Hematopoietic multipotent progenitor cell treated with erythropoietin and hydrocortisone succinate and interleukin-3 and kit ligand, for 15 days (in vitro differentiated cells): ENCODE results near the gene GRID2IP.

Experiments used
- DNase-seq: peaks from one replicate; pipeline ENCODE4 v3.0.0-alpha.2; 2015; ENCODE audit warnings: low spot score

GRID2IP gene

DNA sequence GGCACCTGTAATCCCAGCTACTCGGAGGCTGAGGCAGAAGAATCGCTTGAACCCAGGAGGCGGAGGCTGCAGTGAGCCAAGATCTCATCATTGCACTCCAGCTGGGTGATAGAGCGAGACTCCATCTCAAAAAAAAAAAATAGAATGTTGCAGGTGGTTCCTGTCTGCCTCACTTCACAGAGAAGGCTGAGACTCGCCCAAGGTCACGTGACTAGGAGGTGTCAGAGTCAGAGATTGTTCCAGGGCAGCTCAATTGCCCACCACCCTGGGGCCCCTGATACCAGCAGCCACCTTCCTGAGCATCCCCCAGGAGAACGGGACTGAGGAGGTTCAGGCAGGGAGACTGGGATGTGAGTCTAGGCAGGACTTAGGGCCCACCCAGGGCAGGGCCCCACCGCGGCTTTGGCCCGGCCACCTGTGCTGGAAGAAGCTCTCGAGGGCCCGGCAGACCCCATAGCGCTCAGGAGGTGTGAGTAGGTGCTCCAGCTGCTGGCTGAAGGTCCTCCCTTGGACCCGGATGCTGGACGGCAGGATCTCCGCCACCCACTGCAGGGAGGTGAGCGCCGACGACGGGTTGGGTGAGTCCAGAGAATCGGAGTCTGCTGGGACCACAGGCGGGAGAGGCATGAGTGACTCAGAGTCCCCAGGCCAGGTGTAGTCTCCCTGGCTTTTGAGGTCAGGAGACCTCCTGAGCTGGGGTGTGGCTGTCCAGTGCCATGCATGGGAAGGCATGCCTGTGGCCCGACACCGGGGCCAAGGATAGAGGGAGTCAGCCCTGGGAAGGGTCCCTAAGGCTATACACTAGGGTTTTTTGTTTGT, 30.9 kb downstream of the GRID2IP start:
- no peak for DNase-seq

DNA sequence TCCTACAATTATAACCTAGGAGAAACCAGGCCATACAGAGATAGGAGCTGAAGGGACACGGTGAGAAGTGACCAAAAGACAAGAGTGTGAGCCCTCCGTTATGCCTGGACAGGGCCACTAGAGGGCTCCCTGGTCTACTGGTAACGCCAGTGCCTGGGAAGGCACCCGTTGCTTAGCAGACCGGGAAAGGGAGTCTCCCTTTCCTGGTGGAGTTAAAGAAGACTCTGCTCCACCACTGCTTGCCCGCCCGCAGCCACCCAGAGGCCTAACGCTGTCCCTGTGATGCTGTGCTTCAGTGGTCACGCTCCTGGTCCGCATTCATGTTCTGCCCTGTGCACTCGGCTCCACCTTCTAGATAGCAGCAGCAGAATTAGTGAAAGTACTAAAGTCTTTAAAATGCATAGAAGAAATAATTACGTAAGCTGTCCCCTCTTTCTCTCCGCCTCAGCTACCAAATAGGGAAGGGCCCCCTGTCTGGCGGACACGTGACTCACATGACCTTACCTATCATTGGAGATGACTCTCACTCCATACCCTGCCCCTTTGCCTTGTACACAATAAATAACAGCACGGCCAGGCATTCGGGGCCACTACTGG, 34.8 kb downstream of the GRID2IP start:
- peak; percentile 74 for DNase-seq

DNA sequence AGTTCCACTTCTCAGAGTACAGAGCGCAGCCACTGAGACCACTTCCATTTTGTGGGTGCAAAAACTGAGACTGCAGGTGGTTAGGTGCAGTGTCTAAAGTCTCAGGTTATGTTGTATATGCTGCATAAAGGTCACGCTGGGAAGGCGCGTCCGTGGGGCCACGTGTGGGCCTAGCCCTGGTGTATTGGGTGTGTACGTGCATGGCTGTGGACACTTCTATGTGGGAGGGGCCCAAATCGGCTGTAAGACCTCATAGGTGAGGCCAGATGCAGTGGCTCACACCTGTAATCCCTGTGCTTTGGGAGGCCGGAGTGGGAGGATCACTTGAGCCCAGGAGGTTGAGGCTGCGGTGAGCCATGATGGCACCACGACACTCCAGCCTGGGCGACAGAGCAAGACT, 37.7 kb downstream of the GRID2IP start:
- DNase-seq, result no peak

DNA sequence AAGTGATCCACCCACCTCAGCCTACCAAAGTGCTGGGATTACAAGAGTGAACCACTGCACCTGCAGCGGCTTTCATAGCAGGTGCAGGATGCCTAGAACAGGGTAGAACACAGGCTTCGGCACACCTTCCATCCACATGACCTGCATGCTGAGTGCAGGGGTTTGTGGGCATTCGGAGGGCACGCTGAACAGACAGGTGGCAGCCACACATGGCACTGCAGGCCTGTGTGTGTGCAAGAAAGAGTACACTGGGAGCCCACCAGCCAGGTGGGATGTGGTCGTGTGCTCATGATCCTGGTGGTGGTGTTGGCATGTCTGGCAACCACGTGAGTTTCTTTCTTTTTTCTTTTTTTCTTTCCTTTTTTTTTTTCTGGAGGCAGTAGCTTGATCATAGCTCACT, 38.4 kb downstream of the GRID2IP start:
- DNase-seq, result no peak

DNA sequence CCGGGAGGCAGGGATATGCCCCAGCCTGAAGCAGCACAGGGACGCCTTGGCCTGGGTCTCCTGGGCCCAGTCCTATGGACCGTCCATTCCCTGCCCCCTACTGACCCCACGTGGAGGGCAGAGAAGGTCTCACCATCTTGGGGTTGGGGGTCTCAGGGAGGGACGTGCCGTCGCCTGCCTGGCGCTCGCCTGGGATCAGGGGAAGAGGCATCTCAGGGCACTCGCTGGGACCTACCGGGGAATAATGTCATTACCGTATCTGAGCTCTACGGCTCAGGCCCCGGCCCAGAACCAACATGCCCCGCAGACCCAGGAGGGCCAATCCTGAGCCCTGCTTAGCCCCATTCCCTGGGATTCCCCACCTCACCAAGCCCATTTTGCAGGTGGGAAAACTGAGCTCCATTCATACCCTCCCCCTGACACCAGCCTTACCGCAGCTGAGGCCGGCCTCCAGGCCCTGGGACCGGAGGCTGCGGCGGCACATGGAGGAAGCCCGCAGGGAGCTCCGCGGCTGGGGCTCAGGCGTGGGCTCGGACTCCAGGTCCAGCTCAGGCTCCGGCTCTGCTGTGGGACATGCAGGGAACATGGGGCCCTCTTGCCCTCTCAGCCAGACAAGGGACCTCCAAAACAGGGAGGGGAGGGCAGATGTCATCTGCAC, 40.7 kb downstream of the GRID2IP start:
- DNase-seq, result no peak

DNA sequence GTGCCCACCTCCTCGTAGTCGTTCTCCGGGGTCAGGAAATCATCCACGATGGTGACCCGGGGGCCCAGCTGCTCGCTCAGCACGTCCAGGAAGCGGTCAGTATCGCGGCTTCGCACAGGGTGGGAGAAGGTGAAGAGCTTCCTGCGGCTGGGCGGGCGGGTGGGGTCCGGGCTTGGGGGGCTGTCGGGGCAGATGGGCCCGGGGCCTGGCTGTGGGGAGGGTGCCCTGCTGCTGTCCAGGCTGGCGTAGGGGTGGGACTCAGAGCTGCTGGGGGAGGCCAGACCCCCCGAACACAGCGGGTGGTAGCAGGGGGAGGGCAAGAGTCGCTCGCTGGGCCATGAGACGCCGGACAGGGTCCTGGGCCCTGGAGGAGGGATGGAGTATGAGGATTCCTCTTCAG, 42.3 kb downstream of the GRID2IP start:
- DNase-seq, result no peak

DNA sequence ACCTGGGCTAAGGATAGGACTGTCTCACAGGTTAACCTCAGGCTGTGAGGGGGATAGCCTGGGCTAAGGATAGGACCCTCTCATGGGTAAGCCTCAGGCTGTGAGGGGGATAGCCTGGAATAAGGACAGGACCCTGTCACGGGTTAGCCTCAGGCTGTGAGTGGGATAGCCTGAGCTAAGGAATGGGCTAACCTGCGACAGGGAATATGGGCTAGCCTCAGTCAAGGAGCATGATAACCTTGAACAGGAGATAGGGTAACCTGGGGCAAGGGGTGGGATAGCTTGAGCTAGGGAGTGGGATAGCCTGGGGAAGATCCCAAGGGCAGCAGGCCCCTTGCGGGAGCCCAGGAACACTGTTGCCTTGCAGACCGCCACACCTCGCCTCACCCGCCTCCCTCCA, 42.7 kb downstream of the GRID2IP start:
- DNase-seq, result no peak

DNA sequence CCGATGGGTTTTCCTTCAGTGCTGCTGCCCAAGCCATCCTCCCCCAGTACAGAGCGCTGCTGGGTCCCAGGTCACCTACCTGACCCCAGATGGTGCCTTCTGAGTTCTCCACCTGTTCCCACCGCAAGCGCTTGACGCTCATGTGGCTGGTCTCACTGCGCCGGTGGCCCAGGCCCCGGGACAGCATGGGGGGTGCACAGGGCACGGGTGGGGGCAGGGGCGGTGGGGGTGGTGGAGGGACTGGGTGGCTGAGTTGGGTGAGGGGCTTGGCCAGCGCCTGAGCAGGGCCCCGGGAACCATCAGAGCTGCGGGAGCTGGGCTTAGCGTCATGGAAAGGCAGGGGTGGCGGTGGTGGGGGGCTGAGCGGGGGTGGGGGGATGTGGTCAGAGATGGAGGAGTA, 43.4 kb downstream of the GRID2IP start:
- DNase-seq, result no peak

DNA sequence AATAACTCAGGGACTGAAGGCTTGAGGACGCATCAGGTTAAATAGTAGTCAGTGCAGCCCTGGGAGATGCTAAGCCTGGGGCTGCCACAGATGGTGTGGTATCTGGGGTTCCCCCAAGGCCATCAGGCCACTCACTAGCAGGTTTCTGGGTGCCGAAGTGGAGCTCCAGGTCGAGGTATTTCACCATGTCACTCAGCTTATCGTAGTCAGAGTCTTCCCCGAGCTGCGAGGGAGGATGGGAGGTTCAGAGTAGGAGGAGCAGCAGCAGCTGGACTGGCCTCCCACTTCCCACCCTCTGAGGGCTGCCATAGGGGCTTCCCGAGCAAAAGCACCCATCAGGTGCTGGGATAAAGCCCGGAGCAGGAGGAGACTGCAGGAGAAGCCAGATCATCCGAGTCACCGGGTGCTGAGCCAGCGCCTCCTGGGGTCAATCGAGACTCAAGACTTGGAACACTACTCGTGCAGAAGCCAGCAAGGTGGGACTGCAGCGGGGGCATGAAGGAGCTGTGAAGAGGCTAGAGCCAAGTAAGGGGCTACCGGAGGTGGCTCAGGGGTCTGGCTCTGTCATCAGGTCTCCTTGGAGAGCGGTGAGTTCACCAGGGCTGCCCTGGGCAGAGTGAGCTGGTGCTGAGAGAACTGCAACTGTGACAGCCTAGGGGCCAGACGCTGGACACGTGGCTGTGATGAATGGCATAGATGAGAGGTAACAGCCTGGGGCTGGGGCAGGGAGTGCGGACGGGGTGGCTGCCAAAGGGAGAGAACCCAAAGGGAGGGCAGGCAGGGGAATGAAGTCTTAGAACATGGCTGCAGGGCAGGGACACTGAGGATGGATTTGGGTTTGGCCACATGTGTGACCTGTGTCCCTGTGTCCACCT, 45.3 kb downstream of the GRID2IP start:
- no peak for DNase-seq

DNA sequence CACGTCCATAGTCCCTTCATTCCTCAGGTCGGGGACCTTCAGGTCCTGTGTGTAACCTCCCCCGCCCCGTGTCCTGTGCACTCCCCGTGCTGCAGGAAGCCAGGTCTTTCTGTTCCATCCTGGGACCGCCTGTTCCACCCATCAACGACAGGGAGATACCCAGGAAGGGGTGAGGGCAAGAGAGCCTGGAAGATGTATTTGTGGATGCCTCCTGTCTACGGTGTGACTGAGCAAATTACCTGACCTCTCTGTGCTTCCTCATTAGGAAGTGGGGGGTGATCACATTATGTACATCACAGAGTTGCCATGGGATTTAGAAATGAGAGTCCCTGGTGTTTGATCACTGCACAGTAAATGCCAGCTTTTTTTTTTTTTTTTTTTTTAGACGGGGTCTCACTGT, 46.3 kb downstream of the GRID2IP start:
- DNase-seq, result no peak

DNA sequence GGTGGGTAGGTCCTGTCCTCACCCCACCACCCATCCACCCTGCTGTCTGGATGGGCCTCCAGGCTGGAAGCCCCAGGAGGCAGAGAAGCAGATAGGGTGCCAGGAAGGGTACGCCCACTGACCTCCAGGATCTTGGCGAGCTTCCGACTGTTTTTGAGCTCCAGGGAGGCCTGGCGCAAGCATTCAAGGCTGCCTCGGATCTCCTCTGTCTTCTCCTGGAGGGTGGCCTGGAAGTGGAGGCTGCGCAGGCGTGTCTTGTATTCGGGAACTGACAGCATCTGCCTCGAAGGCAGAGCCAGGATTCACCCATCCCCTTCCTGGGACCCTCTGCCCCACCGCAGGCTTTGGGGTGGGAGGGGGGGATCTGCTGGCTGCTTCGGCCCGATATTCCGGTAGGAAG, 48.4 kb downstream of the GRID2IP start:
- DNase-seq, result no peak

DNA sequence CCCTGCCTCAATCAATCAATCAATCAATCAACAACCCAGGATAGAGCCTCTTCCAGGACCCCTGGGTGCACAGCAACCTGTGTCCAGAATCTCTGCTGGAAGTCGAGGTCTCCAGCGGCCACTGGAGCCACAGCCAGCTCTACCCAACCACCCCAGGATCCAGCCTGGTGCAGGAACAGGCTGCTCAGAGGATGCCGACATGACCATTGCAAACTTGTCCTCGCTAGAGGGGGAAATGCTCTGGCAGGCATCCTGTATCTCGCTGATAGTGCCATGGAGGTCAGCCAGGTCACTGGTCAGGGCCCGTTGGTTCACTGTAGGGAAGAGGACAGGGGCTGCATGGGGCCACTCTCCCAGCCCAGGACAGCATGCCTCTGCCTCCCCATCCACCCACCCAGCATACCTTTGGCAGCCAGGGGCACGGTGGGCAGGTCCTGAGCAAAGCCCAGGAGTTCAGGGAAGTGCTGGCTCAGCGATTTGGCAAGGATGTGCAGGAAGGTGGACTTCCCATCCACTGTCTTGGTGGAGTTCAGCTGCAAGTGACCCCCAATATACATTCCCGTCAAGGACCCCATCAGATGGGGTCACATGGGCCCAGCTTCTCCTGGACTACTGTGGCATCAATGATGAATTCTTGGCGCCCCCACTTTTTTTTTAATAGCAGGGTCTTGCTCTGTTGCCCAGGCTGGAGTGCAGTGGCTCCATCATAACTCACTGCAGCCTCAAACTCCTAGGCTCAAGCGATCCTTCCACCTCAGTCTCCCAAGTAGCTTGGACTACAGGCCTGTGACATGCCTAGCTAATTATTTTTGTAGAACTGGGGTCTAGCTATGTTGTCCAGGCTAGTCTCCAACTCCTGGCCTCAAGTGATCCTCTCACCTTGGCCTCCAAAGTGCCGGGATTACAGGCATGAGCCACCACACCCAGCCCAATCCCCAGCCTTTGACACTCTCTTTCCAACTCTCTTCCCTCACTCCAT, 49.4 kb downstream of the GRID2IP start:
- no peak for DNase-seq

DNA sequence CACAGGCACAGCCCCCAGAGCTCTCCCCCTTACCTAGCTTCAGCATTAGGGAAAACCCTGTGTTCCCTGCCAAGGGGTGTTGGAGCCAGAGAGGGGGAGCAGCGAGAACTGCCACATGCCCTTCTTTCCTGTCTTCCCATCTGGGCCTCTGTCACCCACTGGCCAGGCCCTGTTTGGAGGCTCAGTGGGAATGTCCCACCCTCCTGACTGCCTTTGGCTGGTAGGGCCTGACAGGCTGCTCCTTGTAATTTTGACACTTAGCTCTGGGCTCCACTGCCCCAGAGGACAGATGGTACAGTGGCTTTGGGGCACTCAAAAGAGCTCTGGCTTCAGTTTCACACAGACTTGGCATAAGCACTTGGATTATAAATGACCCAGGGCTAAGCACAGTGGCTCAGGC, 50.6 kb downstream of the GRID2IP start:
- no peak for DNase-seq

DNA sequence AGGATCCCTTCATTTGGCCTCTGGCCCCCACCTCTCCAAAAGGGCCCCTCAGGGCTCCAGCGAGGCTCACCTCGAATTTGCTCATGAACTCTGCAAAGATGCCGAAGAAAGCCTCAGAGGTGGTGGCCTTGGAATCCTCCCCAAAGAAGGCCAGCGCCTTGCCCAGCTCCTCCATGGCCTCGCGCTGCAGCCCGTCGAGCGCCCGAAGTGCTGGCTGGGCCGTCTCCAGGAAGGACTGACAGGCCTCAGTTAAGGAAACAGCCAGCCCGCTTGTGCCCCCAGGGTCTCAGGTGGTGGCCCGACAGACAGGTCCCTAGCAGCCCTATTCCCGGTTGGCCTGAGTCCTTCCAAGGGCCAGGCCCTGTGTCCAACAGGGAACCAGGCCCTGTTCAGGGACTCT, 53.3 kb downstream of the GRID2IP start:
- DNase-seq, result no peak

DNA sequence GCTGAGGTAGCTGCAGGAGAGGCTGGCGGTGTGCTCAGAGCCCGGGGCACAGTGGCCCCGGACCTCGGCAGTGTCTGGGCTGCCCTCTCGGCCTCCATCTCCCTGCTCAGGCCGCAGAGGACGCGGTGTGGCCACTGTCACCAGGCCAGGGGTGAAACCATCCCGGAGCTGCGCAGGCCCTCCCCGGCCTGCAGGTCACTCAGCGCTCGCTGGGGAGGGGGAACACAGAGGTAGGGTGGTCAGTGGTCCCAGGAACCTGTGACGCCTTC, 53.7 kb downstream of the GRID2IP start:
- DNase-seq, result no peak

DNA sequence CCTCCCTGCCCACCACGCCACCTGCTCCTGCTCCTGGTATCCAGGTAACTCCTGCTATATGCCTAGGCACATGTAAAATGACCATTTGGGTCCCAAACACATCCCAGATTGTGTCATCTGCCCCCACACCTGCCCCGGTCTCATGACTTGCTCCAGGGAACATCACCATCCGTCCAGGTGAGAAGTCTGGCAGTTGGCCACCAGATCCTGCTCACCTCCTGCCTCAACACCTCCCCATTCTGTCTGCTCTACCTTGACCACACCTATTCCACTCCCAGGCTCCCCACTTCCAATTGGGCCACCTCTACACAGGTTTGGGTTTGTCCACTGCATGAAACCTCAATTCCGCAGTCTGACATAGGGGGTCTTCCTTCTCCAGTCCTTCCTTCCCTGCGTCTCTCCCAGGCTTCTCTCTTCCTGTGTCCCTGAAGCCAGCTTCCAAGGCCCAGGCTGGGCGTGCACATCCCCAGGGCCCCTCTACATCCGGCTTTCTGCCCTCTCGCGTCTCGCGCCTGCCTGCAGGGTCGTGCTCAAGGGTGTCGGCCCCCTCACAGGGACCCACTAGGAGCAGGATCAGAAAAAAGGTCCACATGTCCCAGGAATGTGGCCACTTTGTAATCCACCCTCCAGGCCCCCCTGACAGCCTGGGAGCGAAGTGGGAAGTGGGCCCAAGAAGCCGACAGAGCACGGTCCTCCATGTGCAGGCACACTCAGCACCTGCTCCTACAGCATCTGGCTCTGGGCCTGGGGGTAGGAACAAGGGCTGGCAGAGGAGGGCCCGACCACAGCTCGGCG, 54.2 kb downstream of the GRID2IP start:
- no peak for DNase-seq

DNA sequence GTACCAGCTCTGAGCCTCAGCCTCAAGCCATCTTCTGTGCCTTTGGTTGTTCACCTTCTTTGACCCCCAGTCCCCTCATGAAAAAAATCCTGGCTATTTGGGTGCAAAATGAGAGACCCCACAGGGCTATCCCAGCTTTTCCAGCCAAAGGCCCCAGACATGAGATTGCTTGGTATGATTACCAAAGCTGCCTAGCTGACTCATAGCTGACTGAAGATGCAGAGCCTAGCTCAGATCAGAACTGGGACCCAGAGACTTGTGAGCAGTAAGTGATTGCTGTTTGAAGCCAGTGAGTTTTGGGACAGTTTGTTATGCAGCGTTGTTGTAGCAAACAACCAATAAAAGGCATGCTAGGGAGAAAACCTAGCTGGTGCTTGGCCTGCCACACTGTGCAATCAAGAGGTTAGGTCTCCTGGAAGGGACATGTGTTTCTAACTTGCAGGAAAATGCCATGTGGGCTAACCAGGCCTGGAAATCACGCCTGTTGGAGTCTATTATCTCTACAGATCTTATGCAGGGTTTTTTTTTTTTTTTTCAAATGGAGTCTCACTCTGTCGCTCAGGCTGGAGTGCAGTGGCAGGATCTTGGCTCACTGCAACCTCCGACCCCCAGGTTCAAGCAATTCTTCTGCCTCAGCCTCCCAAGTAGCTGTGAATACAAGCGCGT, 55.5 kb downstream of the GRID2IP start:
- DNase-seq, result no peak

DNA sequence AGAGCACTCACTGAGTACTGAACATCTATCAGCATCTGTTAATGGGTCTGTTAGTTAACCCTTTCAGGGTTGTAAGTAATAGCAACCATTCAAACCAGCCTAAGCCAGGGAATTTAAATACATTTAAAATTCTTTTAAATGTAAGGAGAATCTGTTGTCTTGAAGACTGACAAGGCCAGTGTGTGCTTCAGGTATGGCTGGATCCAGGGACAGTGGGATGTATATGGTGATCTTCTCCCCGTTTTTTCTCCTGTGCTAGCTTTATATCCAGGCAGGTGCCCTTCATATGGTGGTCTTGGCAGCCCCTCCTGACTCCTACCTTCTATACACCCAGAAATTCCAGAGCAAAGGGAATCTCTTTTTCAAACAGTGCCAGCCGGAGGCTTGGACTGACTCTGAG, 56.9 kb downstream of the GRID2IP start:
- DNase-seq, result no peak

DNA sequence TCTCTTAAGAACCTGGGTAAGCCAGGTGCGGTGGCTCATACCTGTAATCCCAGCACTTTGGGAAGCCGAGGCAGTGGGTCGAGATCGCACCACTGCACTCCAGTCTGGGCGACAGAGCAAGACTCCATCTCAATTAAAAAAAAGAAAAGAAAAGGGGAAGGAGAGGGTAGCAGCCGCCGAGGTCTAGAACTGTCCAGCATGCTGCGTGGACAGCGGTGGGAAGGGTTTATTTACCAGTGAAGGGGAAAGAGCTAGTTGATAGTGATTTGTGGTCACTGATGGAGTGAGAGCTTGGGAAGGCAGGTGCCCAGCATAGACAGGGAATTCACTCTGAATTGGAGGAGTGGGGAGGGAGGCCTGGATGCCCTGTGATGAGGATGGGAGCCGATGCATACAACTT, 60.1 kb downstream of the GRID2IP start:
- no peak for DNase-seq

DNA sequence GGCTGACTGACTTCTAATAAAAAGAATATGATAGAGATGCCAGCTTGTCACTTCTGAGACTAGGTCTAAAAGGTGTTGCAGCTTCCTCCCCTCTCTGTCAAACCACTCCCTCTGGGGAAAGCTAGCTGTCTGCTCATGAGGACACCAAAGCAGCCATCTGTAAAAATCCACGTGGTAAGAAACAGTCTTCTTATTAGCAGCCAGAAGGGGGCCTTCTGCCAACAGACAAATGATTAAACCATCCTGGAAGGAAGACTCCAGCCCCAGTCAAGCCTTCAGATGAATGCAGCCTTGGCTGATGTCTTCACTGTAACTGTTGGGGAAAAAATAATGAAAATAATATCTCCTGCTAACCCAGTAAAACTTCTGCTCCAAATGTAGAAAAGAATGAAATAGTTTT, 61.6 kb downstream of the GRID2IP start:
- no peak for DNase-seq
